Thyroid gland (tissue), 4 donors: ENCODE results near the gene DUOX1. TPM values are rescaled to one million over a fixed set of nuclear protein-coding genes. Genes with fewer than 3 reads are reported as not detected.

Experiments used
- DNase-seq, 2 donors: peaks; one replicate each; pipeline ENCODE4 v3.0.0-alpha.2; 2019
- H3K27ac ChIP-seq, 3 donors: fragments of 200-600 bp; sonication (generic); 1 replicate in 2 of 3; 2 replicates in 1 of 3; pipeline ENCODE4 v1.5.1; 2016 to 2019; ENCODE audit warnings: mild to moderate bottlenecking in 1 of 3, moderate library complexity in 1 of 3
- H3K27me3 ChIP-seq: fragments of 200-600 bp; sonication (generic); one replicate; pipeline ENCODE4 v1.5.1; 2019
- H3K36me3 ChIP-seq, 2 donors: fragments of 200-600 bp; sonication (generic); one replicate each; pipeline ENCODE4 v1.5.1; 2016 to 2019
- H3K4me1 ChIP-seq, 2 donors: fragments of 200-600 bp; sonication (generic); one replicate each; pipeline ENCODE4 v1.5.1; 2017 to 2019
- H3K4me3 ChIP-seq, 3 donors: fragments of 200-600 bp; sonication (generic); replicated peaks in 1 of 3; 1 replicate in 2 of 3; 2 replicates in 1 of 3; pipeline ENCODE4 v1.5.1; 2016; ENCODE audit warnings: mild to moderate bottlenecking in 1 of 3
- H3K9me3 ChIP-seq: fragments of 200-600 bp; sonication (generic); one replicate; pipeline ENCODE4 v1.5.1; 2017
- POLR2A ChIP-seq, 2 donors: fragments of 450-650 bp; IDR thresholded peaks; one replicate each; pipeline ENCODE4 v1.6.1; 2017; ENCODE audit warnings: antibody characterized with exemption in 2 of 2, mild to moderate bottlenecking in 2 of 2, moderate library complexity in 1 of 2
- WGBS, 2 donors: methylation state at CpG; one replicate each; pipeline ENCODE4 v1.1.5; 2017; 5-methylcytosine and 5-hydroxymethylcytosine counted together
- intact Hi-C: fragments of 100-400 bp; cut with DNase I; formaldehyde crosslinking; loops from one replicate; pipeline ENCODE4 v1.15.1; 2023
- total RNA-seq, 4 donors: library from RNA; depleted of rRNA; stranded (reverse); fragments of >200 nt; gene quantifications; one replicate each; pipeline ENCODE4 v1.2.3, GENCODE V29; 2016
- TF ChIP-seq, protein P1 (sequence below), 6 experiments: fragments of 200-600 bp in 3 of 6; fragments of 450-650 bp in 3 of 6; sonication (generic) in 3 of 6; IDR thresholded peaks; one replicate each; pipeline ENCODE4 v1.5.1; 2016 to 2019; ENCODE audit warnings: antibody characterized with exemption in 6 of 6, mild to moderate bottlenecking in 2 of 6, inconsistent platforms in 1 of 6, moderate library complexity in 1 of 6

DUOX1 gene
- total RNA-seq, 4 donors from 2014 or later: 132 to 313 (median 234) TPM

DNA sequence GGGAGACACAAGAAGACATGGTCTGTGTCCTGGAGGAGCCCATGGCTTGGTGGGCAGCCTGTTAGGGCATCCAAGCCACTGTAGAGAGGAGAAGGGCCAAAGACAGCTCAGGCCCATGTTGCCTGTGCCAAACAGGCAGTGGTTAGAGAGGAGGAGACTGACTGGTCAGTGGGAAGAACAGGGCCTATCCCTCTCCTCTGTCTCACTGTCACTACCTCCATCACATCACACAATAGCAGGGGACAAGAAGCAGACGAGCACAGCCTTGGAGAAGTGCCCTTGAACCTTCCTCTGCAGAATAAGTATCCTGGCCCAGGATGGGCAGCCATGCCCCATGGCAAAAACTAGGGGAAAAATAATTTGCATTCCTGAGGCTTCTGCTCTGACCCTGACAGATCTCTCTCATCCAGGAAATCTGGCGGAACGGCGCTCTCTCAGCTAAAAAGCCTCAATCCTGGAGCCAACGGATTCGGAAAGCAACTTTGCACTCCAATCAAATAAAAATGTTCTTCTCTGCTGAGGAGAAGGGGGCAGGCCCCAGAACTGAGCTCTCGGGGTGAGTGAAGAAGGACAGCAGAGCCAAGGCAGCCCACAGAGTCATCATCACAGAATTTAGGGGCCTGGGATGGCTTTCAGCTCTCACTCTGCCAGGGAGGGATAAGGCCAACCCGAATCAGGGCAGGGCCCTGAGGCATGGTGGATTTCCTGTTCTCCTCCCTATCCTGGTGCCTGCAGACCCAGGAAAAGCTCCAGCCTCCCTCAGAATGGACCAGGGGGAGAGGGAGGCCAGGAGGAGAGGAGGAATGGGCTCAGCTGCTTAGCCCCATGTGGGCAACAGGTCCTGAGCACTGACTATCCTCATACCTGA, 56.3 kb downstream of the DUOX1 start:
- intact Hi-C loops: no loop called here
- DNase-seq: no peak
- H3K4me3 ChIP-seq: peak overlapping the region in 1 of 3 donors; percentile 74
- no peaks in the 10 kb centered on the region for H3K27me3 ChIP-seq
- WGBS, 2 donors: 54 to 84% methylated on average over 8 of the region's 8 CpGs
- H3K27ac ChIP-seq: peak overlapping the region in 2 of 3 donors; percentile 75 to 81
- no peak for TF ChIP-seq POLR2A (IDR thresholded peaks at IDR 0.05)
- TF ChIP-seq, protein P1, sequence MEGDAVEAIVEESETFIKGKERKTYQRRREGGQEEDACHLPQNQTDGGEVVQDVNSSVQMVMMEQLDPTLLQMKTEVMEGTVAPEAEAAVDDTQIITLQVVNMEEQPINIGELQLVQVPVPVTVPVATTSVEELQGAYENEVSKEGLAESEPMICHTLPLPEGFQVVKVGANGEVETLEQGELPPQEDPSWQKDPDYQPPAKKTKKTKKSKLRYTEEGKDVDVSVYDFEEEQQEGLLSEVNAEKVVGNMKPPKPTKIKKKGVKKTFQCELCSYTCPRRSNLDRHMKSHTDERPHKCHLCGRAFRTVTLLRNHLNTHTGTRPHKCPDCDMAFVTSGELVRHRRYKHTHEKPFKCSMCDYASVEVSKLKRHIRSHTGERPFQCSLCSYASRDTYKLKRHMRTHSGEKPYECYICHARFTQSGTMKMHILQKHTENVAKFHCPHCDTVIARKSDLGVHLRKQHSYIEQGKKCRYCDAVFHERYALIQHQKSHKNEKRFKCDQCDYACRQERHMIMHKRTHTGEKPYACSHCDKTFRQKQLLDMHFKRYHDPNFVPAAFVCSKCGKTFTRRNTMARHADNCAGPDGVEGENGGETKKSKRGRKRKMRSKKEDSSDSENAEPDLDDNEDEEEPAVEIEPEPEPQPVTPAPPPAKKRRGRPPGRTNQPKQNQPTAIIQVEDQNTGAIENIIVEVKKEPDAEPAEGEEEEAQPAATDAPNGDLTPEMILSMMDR (IDR thresholded peaks at IDR 0.05): no peak
- H3K36me3 ChIP-seq: no peaks in the 10 kb centered on the region
- peaks cover 5 to 15% of the 10 kb centered on the region in 2 donors for H3K4me1 ChIP-seq
- H3K9me3 ChIP-seq: no peaks in the 10 kb centered on the region

DNA sequence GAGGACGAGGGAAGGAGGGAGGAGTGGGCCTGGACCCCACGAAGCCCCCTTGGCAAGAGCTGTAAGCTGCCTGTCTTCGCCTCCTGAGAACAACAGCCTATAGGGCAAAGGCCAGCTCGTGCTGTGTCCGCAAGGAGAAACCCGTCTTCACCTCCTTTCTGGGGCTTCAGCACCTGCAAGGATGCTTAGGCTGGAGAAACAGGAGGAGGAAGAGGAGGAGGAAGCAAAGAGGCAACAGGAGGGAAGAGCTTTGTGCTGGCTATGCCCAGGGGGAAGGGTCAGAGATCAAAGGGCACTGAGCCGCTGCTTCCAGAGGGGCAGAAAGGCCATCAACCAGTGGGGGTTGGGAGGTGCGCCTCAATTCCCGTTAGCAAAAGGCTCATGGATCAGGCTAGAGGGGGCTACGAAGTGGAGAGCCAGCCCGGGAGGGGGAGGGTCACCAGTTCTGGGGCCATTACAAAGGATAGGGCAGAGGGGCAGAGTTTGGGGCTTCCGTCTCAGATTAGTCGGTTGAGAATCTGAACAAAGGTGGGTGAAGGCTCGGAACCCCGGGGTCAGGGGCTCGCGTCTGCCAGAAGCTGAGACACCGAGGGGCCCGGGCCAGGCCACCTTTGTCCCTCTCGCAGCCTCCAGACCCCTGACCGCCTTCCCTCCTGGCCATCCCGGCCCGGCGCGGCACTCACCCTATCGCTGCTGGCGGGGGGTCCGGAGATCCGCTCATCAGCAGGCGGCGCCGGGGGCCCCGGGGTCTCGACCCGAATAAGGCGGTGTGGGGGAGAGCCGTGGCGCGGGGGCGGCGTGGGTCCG, 57.2 kb downstream of the DUOX1 start:
- no peak for DNase-seq
- no peaks in the 10 kb centered on the region for H3K9me3 ChIP-seq
- peak overlapping the region in 2 of 3 donors; percentile 24 to 74 for H3K4me3 ChIP-seq
- WGBS, 2 donors: 36 to 50% methylated on average over 18 to 24 of the region's 42 CpGs
- no peaks in the 10 kb centered on the region for H3K36me3 ChIP-seq
- no peaks in the 10 kb centered on the region for H3K27me3 ChIP-seq
- H3K4me1 ChIP-seq: peaks cover 5 to 15% of the 10 kb centered on the region in 2 donors
- intact Hi-C loops: no loop called here
- H3K27ac ChIP-seq: peak overlapping the region; percentile 5 to 81 (median 75)
- TF ChIP-seq, protein P1 (IDR thresholded peaks at IDR 0.05): no peak
- no peak for TF ChIP-seq POLR2A (IDR thresholded peaks at IDR 0.05)

DNA sequence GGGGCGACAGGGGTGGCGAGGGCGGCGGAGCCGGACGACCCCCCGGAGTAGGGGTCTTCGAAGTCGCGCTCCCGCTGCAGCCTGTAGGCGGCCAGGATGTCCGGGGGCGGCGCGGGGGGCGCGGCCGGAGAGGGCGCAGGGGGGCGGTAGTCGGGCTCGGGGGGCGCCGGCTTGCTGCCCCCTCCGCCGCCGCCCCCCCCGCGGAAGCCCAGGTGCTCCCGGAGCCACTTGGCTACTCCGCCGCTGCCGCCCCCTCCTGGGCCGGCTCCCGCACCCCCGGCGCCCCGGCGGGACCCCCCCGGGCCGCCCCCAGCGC, 57.7 kb downstream of the DUOX1 start:
- DNase-seq: no peak
- peak overlapping the region in 2 of 3 donors; percentile 24 to 74 for H3K4me3 ChIP-seq
- peak overlapping the region; percentile 5 to 81 (median 75) for H3K27ac ChIP-seq
- H3K27me3 ChIP-seq: no peaks in the 10 kb centered on the region
- TF ChIP-seq POLR2A (IDR thresholded peaks at IDR 0.05): no peak
- TF ChIP-seq, protein P1 (IDR thresholded peaks at IDR 0.05): no peak
- no peaks in the 10 kb centered on the region for H3K36me3 ChIP-seq
- intact Hi-C loops: no loop called here
- WGBS, 2 donors: no CpG with 5 or more reads among the region's 43 CpGs
- no peaks in the 10 kb centered on the region for H3K9me3 ChIP-seq
- peaks cover 5 to 15% of the 10 kb centered on the region in 2 donors for H3K4me1 ChIP-seq

DNA sequence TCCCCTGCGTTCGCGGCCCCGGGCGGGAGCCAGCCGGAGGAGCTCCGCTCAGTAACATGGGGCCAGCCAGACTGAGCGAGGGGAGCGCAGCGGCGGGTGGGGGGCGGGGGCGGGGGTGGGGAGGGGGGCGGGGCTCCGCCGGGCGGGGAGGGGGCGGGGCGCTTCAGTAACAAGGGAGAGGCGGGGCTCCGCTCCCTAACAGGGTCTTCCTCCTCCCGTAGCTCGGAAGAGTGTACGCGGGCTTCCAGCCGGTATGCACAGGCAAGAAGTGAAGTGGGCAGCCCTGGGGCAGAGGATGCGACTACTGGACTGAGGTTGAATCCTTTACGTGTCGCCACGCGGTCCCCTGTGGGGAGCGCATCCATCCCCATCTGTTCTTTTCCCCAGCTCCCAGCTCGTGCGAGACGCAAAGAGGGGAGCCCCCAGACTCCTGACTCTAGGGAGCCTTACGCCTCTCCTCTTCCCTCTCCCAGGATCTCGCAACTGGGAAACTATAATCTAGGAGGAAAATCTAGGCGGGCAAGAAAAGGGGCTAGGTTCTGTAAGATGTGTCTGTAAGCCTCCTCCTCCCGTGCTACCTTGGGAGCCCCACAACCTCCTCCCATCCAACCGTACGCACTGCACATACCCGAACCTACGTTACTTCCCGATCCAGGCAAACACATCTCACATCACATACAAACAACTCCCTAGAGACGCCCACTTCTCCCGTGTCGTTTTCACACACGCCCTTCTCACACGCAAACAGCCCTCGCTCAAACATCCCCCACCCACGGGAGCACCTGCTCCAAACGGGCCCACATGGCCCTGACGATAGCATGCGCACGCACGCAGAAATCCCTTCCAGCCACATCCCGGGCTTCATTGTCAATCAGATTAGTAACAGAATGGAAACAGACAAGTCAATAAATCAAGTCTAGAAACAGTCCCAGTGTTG, 58.4 kb downstream of the DUOX1 start, which contains the start of gene SHF:
Gene SHF, minus strand, starts transcription at position 73 of the 937 bp plus-strand sequence. Its CDS starts 15 bp downstream, at position 58.
- Histone ChIP-seq H3K27me3 (no peaks in the 10 kb centered on the region), H3K4me1 (peaks cover 5 to 15% of the 10 kb centered on the region in 2 donors), H3K36me3 (no peaks in the 10 kb centered on the region), H3K4me3 (peak within 1 kb of the TSS; percentile 25 to 74 (median 46)), H3K27ac (peak within 1 kb of the TSS; percentile 5 to 81 (median 75)), H3K9me3 (no peaks in the 10 kb centered on the region)
- peak; percentile 62 to 70 for DNase-seq
- 2 to 3% methylated on average over 31 to 35 of the region's 57 CpGs for WGBS, 2 donors
- intact Hi-C loops: no loop called here
- peak in 1 of 2 donors; percentile 51 for TF ChIP-seq POLR2A (IDR thresholded peaks at IDR 0.05)
- TF ChIP-seq, protein P1 (IDR thresholded peaks at IDR 0.05): no peak
